Effector memory CD4-positive, alpha-beta T cell (primary cell): ENCODE measurements around the gene ATG7.

Source experiments
- DNase-seq, 3 donors: peaks; one replicate each; pipeline ENCODE4 v3.0.0-alpha.2; 2020
- H3K27ac ChIP-seq: 2 replicates; pipeline ENCODE4 v1.7.0; 2013; ENCODE audit warnings: mild to moderate bottlenecking, low read length, moderate library complexity; ENCODE audit not compliant: insufficient read depth, poor library complexity, severe bottlenecking
- H3K27me3 ChIP-seq: replicated peaks from 2 replicates; pipeline ENCODE4 v1.7.0; 2013; ENCODE audit warnings: mild to moderate bottlenecking, low read length; ENCODE audit not compliant: insufficient read depth, control insufficient read depth, poor library complexity, severe bottlenecking
- H3K36me3 ChIP-seq: 2 replicates; pipeline ENCODE4 v1.7.0; 2013; ENCODE audit warnings: mild to moderate bottlenecking, low read length, moderate library complexity; ENCODE audit not compliant: control insufficient read depth, insufficient read depth
- H3K4me1 ChIP-seq: 2 replicates; pipeline ENCODE4 v1.7.0; 2013; ENCODE audit warnings: low read length, mild to moderate bottlenecking; ENCODE audit not compliant: control insufficient read depth, insufficient read depth, poor library complexity, severe bottlenecking
- H3K4me3 ChIP-seq: 2 replicates; pipeline ENCODE4 v1.7.0; 2013; ENCODE audit warnings: low read length, low read depth, mild to moderate bottlenecking; ENCODE audit not compliant: insufficient read depth, poor library complexity, severe bottlenecking
- H3K9me3 ChIP-seq: 2 replicates; pipeline ENCODE4 v1.7.0; 2013; ENCODE audit warnings: mild to moderate bottlenecking, low read length, moderate library complexity; ENCODE audit not compliant: control insufficient read depth

Gene ATG7

GRCh38 chr3:11390411-11391131, 118.4 kb downstream of the ATG7 start:
- no peaks in the 10 kb centered on the region for H3K27me3 ChIP-seq
- no peak overlapping the region for H3K4me3 ChIP-seq
- H3K27ac ChIP-seq, result no peak overlapping the region
- DNase-seq, result no peak
- no peaks in the 10 kb centered on the region for H3K36me3 ChIP-seq
- H3K9me3 ChIP-seq, result no peaks in the 10 kb centered on the region
- H3K4me1 ChIP-seq, result no peaks in the 10 kb centered on the region

- Histone ChIP-seq H3K4me3 (no peak overlapping the region), H3K27ac (no peak overlapping the region)
Measured at GRCh38 chr3:11391174-11391879, 119.1 kb downstream of the ATG7 start.

GRCh38 chr3:11392014-11392859, 120.0 kb downstream of the ATG7 start:
- Histone ChIP-seq H3K36me3 (no peaks in the 10 kb centered on the region), H3K4me1 (no peaks in the 10 kb centered on the region), H3K27me3 (no peaks in the 10 kb centered on the region), H3K4me3 (no peak overlapping the region), H3K27ac (no peak overlapping the region), H3K9me3 (no peaks in the 10 kb centered on the region)
- no peak for DNase-seq

More at GRCh38 chr3:11391174-11391879, 119.1 kb downstream of the ATG7 start:
- H3K4me1 ChIP-seq, result no peaks in the 10 kb centered on the region
- H3K27me3 ChIP-seq, result no peaks in the 10 kb centered on the region
- no peaks in the 10 kb centered on the region for H3K36me3 ChIP-seq
- no peak for DNase-seq
- no peaks in the 10 kb centered on the region for H3K9me3 ChIP-seq

- Histone ChIP-seq H3K27me3 (no peaks in the 10 kb centered on the region), H3K4me3 (no peak overlapping the region), H3K4me1 (no peaks in the 10 kb centered on the region), H3K27ac (no peak overlapping the region), H3K9me3 (no peaks in the 10 kb centered on the region), H3K36me3 (no peaks in the 10 kb centered on the region)
- DNase-seq, result no peak
Measured at GRCh38 chr3:11392860-11393114, 120.6 kb downstream of the ATG7 start.

DNA sequence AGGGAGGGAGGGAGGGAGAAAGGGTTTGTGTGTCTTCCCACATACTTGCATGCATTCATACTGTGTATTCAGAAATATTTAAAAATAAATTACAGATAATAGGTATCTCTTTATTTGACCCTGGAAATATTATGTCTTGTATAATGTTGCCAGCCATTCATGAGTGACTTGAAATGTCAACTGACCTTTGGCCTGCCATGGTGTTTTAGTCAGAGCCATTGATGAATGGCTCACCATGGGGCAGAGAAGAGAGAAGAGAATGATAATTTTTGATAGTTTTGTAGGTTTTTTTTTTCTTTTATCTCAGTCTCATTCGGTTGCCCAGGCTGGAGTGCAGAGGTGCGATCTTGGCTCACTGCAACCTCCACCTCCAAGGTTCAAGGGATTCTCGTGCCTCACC, 121.2 kb downstream of the ATG7 start:
- Histone ChIP-seq H3K36me3 (no peaks in the 10 kb centered on the region), H3K4me1 (no peaks in the 10 kb centered on the region)
- no peak for DNase-seq

GRCh38 chr3:11394392-11394791, 122.2 kb downstream of the ATG7 start:
- DNase-seq, result no peak
- Histone ChIP-seq H3K27me3 (no peaks in the 10 kb centered on the region), H3K9me3 (no peaks in the 10 kb centered on the region), H3K27ac (no peak overlapping the region), H3K4me1 (no peaks in the 10 kb centered on the region), H3K4me3 (no peak overlapping the region), H3K36me3 (no peaks in the 10 kb centered on the region)

More for the DNA sequence above, 121.2 kb downstream of the ATG7 start:
- Histone ChIP-seq H3K27me3 (no peaks in the 10 kb centered on the region), H3K9me3 (no peaks in the 10 kb centered on the region), H3K4me3 (no peak overlapping the region), H3K27ac (no peak overlapping the region)

DNA sequence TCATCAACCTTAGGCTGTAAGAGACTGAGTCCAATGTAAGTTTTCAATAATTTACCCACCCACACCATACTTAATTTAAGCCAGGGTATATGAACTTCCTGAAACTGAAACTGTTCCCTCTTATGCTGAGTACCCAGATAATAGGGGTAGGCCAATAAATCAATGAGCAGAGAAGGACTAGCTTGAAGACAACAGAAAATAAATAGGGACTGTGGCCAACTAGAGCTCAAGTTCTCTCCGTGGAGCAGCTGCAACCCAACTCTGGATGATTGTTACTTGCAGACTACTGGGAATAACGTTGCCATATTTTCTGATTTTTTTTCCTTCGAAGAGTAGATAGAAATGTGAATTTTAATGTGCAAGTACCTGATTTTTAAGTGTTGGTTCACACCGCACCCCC, 128.0 kb downstream of the ATG7 start:
- no peak overlapping the region for H3K27ac ChIP-seq
- H3K4me3 ChIP-seq, result no peak overlapping the region
- no peaks in the 10 kb centered on the region for H3K9me3 ChIP-seq
- no peaks in the 10 kb centered on the region for H3K4me1 ChIP-seq
- H3K27me3 ChIP-seq, result no peaks in the 10 kb centered on the region
- no peak for DNase-seq
- no peaks in the 10 kb centered on the region for H3K36me3 ChIP-seq

DNA sequence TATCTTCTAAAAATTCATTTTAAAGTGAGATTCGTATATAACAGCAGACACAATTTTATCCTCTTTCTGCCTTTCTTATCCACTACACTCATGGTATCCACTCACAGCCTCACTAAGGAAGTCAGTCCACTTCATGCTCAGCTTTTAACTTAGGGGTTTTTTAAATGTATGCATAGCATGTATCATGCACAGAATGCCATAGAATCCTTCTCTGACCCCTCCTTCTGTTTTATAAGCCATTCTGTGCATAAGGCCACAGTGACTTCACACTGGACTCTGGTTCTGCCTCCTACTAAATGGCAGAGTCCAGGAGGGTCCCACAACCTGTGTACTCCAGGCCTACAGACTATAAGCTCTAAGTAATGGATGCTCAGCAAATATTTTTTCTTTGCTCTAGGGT, 129.2 kb downstream of the ATG7 start:
- Histone ChIP-seq H3K36me3 (no peaks in the 10 kb centered on the region), H3K27me3 (no peaks in the 10 kb centered on the region), H3K27ac (no peak overlapping the region), H3K4me3 (no peak overlapping the region), H3K4me1 (no peaks in the 10 kb centered on the region), H3K9me3 (no peaks in the 10 kb centered on the region)
- no peak for DNase-seq

GRCh38 chr3:11405323-11405722, 133.1 kb downstream of the ATG7 start:
- Histone ChIP-seq H3K9me3 (no peaks in the 10 kb centered on the region), H3K27ac (no peak overlapping the region), H3K4me3 (no peak overlapping the region), H3K36me3 (no peaks in the 10 kb centered on the region), H3K4me1 (no peaks in the 10 kb centered on the region), H3K27me3 (no peaks in the 10 kb centered on the region)
- DNase-seq, result no peak

DNA sequence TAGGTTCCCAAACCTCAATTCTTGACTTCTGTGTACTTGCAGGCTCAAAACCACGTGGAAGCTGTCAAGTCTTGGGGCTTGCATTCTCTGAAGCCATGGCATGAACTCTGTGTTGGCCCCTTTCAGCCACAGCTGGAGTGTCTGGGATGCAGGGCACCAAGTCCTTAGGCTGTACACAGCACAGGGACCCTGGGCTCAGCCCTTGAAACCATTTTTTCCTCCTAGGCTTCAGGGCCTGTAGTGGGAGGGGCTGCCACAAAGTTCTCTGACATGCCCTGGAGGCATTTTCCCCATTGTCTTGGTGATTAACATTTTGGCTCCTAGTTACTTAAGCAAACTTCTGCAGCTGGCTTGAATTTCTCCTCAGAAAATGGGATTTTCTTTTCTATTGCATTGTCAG, 135.4 kb downstream of the ATG7 start:
- Histone ChIP-seq H3K4me3 (no peak overlapping the region), H3K27ac (no peak overlapping the region), H3K4me1 (no peaks in the 10 kb centered on the region), H3K9me3 (no peaks in the 10 kb centered on the region), H3K27me3 (no peaks in the 10 kb centered on the region), H3K36me3 (no peaks in the 10 kb centered on the region)
- no peak for DNase-seq
